GM18951 (cell line): ENCODE results near the gene SNORC.

Experiments used
- POLR2A ChIP-seq: IDR thresholded peaks from 4 replicates; pipeline ENCODE4 v1.6.1; 2011; ENCODE audit warnings: mild to moderate bottlenecking; ENCODE audit not compliant: insufficient read length, insufficient read depth; ENCODE audit errors: extremely low read depth
- in situ Hi-C: fragments of 300-500 bp; cut with MboI; formaldehyde crosslinking; loops from one replicate; pipeline ENCODE4 v1.12.0; 2022; ENCODE audit warnings: low sequenced_read_pairs, mixed read lengths, inconsistent platforms; ENCODE audit not compliant: unreplicated experiment

The SNORC gene

GRCh38 chr2:232872826-232873225 is 2.8 kb downstream of the SNORC start:
- no peak for TF ChIP-seq POLR2A
- in situ Hi-C loops: no loop called here

DNA sequence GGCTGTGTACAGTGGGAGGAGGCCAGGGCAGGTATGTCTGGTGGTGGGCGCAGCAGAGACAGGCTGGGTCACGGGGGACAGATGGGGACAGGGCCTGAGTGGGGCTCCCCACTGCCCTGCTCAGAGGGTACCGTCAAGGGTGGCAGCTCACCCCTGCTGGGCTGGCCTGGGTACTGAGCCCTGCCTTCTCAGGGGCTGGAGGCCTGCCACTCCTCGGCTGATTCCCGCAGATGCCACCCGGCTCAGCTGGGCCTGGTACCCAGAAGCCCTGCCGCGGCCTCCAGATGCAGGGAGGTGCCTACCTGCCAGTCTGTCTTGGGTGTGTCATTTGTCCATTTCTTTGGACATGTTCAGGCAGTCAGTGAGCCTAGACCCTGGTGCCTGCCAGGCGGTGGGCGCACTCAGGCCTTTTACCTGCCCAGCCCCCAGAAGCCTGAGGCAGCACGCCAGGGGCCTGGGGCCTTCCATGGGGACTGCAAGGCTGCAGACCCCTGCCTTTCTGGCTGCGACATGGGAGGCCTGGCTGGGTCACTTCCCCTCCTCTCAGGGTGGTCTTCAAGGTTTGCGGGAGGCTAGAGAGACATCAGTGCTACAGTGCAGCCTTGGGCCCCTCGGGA is 3.3 kb downstream of the SNORC start:
- in situ Hi-C loops: no loop called here
- TF ChIP-seq POLR2A: no peak

GRCh38 chr2:232873909-232874641 is 4.0 kb downstream of the SNORC start:
- in situ Hi-C loops: no loop called here
- TF ChIP-seq POLR2A: no peak

DNA sequence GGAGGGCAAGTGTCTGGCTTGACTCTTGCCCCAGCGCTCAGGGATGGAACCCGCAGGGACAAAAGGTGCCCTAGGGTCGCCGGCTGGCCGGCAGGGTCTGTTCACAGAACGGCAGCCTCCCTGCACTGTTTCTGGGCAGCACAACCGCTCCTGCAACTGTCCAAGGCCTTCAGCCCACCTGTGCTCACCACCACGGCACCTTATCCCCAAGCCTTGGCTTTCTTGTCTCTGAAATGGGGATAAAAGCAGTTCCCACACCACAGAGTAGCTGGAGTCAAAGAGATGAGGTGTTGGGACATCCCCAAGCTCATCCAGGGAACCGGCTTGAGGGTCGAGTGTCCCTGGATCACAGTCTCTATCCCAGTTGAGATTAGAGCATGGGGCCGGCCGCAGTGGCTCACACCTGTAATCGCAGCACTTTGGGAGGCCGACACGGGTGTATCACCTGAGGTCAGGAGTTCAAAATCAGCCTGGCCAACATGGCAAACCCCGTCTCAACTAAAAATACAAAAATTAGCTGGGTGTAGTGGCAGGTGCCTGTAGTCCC is 4.7 kb downstream of the SNORC start:
- TF ChIP-seq POLR2A: no peak
- in situ Hi-C loops: no loop called here

- in situ Hi-C loops: no loop called here
Observed at GRCh38 chr2:232875256-232876121, 5.4 kb downstream of the SNORC start.

GRCh38 chr2:232876161-232876977 is 6.3 kb downstream of the SNORC start:
- in situ Hi-C loops: no loop called here

More at GRCh38 chr2:232875256-232876121, 5.4 kb downstream of the SNORC start:
- no peak for TF ChIP-seq POLR2A

DNA sequence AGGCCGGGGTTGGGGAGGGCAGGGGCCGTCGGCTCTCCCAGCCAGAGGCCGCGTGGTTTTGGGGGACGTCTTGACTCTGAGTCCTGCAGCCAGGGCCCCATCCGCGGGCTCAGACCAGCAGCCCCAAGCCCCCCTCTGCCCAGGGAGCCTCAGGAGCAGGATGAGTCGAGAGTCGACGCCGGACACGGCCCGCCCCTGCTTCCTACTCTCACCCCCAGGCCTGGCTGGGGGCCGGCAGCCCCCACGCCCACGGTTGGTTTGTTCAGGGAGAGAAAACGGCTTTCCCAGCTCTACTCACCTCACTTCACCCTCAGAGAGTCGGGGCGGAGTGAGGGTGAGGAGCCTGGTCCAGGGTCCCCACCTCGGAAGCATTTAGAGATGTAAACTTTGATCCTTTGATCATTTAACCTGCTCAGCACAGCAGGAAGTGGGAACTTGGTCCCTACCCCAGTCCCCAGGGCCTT is 6.9 kb downstream of the SNORC start:
- in situ Hi-C loops: no loop called here
- no peak for TF ChIP-seq POLR2A

More at GRCh38 chr2:232876161-232876977, 6.3 kb downstream of the SNORC start:
- TF ChIP-seq POLR2A: no peak

GRCh38 chr2:232877940-232878511 is 8.0 kb downstream of the SNORC start:
- TF ChIP-seq POLR2A: no peak

GRCh38 chr2:232878855-232879617 is 9.0 kb downstream of the SNORC start:
- in situ Hi-C loops: no loop called here
- TF ChIP-seq POLR2A: no peak

More at GRCh38 chr2:232877940-232878511, 8.0 kb downstream of the SNORC start:
- in situ Hi-C loops: no loop called here

DNA sequence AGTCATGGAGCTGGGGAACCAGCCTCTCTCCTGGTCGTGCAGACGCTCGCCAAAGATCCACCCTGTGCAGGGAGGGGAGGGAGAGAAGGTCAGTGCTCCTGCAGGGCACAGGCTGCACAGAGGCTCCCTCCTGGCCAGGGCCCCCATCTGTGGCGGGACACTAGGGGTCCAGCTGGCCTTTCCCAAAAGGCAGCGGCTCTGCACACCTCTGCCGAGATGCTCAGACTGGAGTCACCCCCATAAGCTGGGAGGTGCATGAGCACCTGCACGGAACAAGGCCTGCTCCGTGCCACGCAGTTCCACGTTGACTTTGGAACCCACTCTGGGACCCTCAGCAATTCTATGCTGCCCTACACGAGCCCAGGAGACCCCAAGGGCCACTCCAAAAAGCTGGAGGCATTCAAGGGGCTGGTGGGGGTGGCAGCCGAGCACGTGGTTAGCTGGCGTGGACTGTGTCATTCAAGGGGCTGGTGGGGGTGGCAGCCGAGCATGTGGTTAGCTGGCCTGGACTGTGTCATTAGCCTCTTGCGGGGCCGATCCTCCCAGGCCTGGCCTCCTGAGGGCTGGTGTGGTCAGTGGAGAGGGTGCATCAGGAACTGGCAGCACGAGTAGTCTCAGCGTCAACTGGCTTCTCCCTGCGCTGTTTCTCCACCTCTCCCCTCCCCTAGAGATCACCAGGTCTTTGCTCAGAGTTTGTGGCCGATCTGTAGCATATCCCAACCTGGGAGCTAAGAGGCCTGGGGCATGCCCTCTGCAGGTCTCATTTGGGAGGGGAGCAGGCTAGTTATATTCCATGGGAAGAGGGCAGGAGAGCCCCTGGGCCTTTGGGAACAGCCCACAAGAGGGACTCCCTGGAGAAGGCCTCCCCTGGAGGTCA is 9.8 kb downstream of the SNORC start:
- in situ Hi-C loops: no loop called here
- TF ChIP-seq POLR2A: no peak
